Neutrophil (primary cell): Measurements from ENCODE around the gene RET.

ENCODE experiments used
- H3K27ac ChIP-seq: fragments of 200-600 bp; sonication (generic); 2 replicates; pipeline ENCODE4 v1.5.1; 2016; ENCODE audit warnings: mild to moderate bottlenecking, moderate library complexity
- H3K27me3 ChIP-seq: fragments of 200-600 bp; sonication (generic); 2 replicates; pipeline ENCODE4 v1.6.0; 2016; ENCODE audit warnings: mild to moderate bottlenecking
- H3K36me3 ChIP-seq: fragments of 200-600 bp; sonication (generic); 2 replicates; pipeline ENCODE4 v1.5.1; 2017
- H3K4me1 ChIP-seq, 2 experiments: fragments of 200-600 bp in 1 of 2; sonication (generic) in 1 of 2; 1 replicate in 1 of 2; 2 replicates in 1 of 2; pipeline versions ENCODE4 v1.5.1 to v1.6.1; 2013 to 2016; ENCODE audit warnings: low read depth in 1 of 2, low read length in 1 of 2, mild to moderate bottlenecking in 1 of 2, moderate library complexity in 1 of 2; ENCODE audit not compliant: control insufficient read depth in 1 of 2, insufficient read depth in 1 of 2
- H3K4me3 ChIP-seq, 2 experiments: fragments of 200-600 bp in 1 of 2; sonication (generic) in 1 of 2; 1 replicate in 1 of 2; 2 replicates in 1 of 2; pipeline ENCODE4 v1.5.1; 2013 to 2016; ENCODE audit warnings: low read depth in 1 of 2, low read length in 1 of 2, mild to moderate bottlenecking in 1 of 2, moderate library complexity in 1 of 2
- H3K9me3 ChIP-seq: fragments of 200-600 bp; sonication (generic); 2 replicates; pipeline ENCODE4 v1.5.1; 2016
- TF ChIP-seq, protein P1 (sequence below): fragments of 200-600 bp; sonication (generic); IDR thresholded peaks from 2 replicates; pipeline ENCODE4 v1.5.1; 2016; ENCODE audit warnings: antibody characterized with exemption

RET gene

DNA sequence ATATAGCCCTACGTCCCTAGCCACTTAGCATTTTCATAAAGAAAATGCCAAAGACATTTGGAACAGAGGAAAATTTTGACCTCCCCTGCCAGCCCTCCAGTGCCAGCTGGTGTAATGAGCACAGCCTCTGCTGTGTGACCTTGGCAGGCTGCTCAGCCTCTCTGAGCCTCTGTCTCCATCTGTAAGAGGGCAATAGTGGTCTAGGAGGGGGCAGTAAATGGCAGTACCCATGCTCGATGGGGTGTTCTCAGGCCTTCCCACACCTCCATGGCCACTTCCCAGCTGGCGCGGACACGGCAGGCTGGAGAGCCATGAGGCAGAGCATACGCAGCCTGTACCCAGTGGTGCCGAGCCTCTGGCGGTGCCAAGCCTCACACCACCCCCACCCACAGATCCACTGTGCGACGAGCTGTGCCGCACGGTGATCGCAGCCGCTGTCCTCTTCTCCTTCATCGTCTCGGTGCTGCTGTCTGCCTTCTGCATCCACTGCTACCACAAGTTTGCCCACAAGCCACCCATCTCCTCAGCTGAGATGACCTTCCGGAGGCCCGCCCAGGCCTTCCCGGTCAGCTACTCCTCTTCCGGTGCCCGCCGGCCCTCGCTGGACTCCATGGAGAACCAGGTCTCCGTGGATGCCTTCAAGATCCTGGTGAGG, 37.3 kb downstream of the RET start:
- Histone ChIP-seq H3K9me3 (no peaks in the 10 kb centered on the region), H3K27ac (no peak overlapping the region), H3K4me1 (no peaks in the 10 kb centered on the region), H3K27me3 (no peaks in the 10 kb centered on the region), H3K4me3 (no peak overlapping the region), H3K36me3 (no peaks in the 10 kb centered on the region)
- TF ChIP-seq, protein P1, sequence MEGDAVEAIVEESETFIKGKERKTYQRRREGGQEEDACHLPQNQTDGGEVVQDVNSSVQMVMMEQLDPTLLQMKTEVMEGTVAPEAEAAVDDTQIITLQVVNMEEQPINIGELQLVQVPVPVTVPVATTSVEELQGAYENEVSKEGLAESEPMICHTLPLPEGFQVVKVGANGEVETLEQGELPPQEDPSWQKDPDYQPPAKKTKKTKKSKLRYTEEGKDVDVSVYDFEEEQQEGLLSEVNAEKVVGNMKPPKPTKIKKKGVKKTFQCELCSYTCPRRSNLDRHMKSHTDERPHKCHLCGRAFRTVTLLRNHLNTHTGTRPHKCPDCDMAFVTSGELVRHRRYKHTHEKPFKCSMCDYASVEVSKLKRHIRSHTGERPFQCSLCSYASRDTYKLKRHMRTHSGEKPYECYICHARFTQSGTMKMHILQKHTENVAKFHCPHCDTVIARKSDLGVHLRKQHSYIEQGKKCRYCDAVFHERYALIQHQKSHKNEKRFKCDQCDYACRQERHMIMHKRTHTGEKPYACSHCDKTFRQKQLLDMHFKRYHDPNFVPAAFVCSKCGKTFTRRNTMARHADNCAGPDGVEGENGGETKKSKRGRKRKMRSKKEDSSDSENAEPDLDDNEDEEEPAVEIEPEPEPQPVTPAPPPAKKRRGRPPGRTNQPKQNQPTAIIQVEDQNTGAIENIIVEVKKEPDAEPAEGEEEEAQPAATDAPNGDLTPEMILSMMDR, result no peak

GRCh38 chr10:43114743-43115611, 38.1 kb downstream of the RET start:
- TF ChIP-seq, protein P1, result no peak

DNA sequence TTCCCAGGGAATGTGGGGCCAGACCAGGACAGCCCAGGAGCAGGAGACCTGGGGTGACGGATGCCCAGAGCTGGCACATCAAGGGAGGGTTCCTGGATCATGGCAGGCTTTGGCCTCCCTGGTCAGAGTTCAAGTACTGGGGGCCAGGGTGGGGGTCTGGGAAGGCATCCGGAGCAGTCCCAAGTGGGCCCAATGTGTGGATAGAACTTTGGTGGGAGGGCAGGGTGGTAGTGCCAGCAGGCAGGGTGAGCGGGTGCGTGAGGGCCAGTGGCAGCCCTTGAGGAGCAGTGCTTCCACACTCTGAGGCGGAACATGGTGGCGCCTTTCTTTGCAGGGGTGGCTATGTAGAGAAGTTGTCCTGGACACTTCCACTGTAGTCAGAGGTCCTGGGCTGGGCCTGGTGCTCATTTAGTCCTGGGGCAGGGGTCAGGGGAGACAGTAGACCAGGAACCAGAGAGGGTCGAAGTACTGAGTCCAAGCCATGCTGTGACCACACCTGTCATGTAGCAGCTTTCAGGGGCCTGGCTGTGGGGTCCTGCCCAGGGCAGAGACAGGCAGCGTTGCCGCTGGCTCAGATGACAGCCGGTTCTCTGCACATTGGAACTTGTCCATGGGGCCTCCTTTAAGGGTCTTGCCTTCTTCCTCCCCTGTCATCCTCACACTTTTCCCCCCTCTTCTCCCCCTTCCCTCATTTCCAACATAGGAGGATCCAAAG, 39.2 kb downstream of the RET start:
- TF ChIP-seq, protein P1, result no peak
- H3K9me3 ChIP-seq, result no peaks in the 10 kb centered on the region
- no peaks in the 10 kb centered on the region for H3K36me3 ChIP-seq
- no peaks in the 10 kb centered on the region for H3K27me3 ChIP-seq
- H3K4me1 ChIP-seq, result peaks cover 7 to 8% of the 10 kb centered on the region in 2 experiments
- no peak overlapping the region for H3K4me3 ChIP-seq
- no peak overlapping the region for H3K27ac ChIP-seq

More at GRCh38 chr10:43114743-43115611, 38.1 kb downstream of the RET start:
- no peaks in the 10 kb centered on the region for H3K9me3 ChIP-seq
- no peaks in the 10 kb centered on the region for H3K4me1 ChIP-seq
- no peak overlapping the region for H3K4me3 ChIP-seq
- no peak overlapping the region for H3K27ac ChIP-seq
- H3K27me3 ChIP-seq, result no peaks in the 10 kb centered on the region
- no peaks in the 10 kb centered on the region for H3K36me3 ChIP-seq

- Histone ChIP-seq H3K4me1 (peaks cover 13% of the 10 kb centered on the region in 2 experiments), H3K27me3 (no peaks in the 10 kb centered on the region), H3K9me3 (no peaks in the 10 kb centered on the region), H3K4me3 (no peak overlapping the region), H3K36me3 (no peaks in the 10 kb centered on the region), H3K27ac (no peak overlapping the region)
- TF ChIP-seq, protein P1, result no peak
Measured at GRCh38 chr10:43116596-43116995, 39.7 kb downstream of the RET start.

DNA sequence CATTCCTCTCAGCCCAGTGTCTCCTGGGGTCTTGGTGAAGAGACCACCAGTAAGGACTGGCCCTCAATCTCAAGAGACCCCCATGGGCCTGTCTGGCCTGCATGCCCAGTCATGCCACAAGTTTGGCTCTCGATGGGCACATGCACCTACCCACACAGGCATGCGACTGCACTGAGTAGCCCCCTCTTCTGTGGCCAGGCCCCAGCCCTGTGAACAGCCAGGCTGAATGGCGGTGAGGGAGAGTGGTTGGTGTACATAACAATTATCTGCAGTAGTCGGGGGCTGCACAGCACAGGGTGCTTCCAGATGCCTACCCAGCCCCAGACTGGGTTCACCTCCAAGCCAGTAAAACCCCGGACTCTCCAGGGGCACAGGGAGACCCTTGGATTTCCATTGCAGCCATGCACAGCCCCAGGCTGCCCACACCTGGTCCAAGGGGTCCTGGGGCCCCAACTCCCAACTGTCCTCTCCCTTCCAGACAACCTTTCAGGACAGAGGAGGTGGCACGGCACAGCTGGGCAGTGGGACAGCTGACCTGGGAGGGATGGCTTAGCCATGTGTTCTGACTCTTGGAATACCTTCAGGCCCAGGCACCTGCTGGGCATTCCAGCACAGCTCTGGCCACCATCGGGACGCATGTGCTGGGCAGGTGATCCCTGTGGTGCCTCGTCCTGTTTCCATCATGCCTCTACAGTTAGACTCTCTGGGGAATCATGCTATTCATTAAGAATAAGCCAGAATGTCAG, 40.3 kb downstream of the RET start:
- Histone ChIP-seq H3K4me3 (no peak overlapping the region), H3K27me3 (no peaks in the 10 kb centered on the region), H3K4me1 (peaks cover 19 to 20% of the 10 kb centered on the region in 2 experiments), H3K36me3 (no peaks in the 10 kb centered on the region), H3K9me3 (no peaks in the 10 kb centered on the region), H3K27ac (no peak overlapping the region)
- TF ChIP-seq, protein P1, result no peak
